HepG2 (cell line): ENCODE measurements around the gene DCLRE1B. TPM values are rescaled to one million over a fixed set of nuclear protein-coding genes. Genes with fewer than 3 reads are reported as not detected.

Source experiments
- HMGXB3 ChIP-seq: sonication (generic); formaldehyde crosslinking; IDR thresholded peaks from 2 replicates; pipeline ENCODE4 v1.4.0; 2020; ENCODE audit warnings: missing genetic modification reagents, borderline replicate concordance
- NCOA1 ChIP-seq: sonication (generic); formaldehyde crosslinking; IDR thresholded peaks from 2 replicates; pipeline ENCODE4 v1.9.0; 2021; ENCODE audit warnings: missing genetic modification reagents
- PCBP2 ChIP-seq: fragments of 200-400 bp; formaldehyde crosslinking; optimal IDR thresholded peaks from 2 replicates; pipeline ENCODE3; 2018; ENCODE audit warnings: low read length, low read depth; ENCODE audit not compliant: poor library complexity, severe bottlenecking
- RARA ChIP-seq: IDR thresholded peaks from 2 replicates; pipeline ENCODE4 v1.6.1; 2016; ENCODE audit warnings: missing genetic modification reagents, missing compliant biosample characterization
- ZBTB1 ChIP-seq: sonication (generic); formaldehyde crosslinking; IDR thresholded peaks from 2 replicates; pipeline ENCODE4 v1.4.0; 2020; ENCODE audit warnings: missing genetic modification reagents, borderline replicate concordance
- ZC3H13 ChIP-seq: sonication (generic); formaldehyde crosslinking; IDR thresholded peaks from 2 replicates; pipeline ENCODE4 v1.8.1; 2023; ENCODE audit warnings: mild to moderate bottlenecking, missing genetic modification reagents, moderate library complexity
- ZNF142 ChIP-seq: sonication (generic); formaldehyde crosslinking; IDR thresholded peaks from 2 replicates; pipeline ENCODE4 v1.4.0; 2020; ENCODE audit warnings: missing genetic modification reagents
- ZNF562 ChIP-seq: sonication (generic); formaldehyde crosslinking; IDR thresholded peaks from 2 replicates; pipeline ENCODE4 v1.8.0; 2022; ENCODE audit warnings: missing genetic modification reagents, borderline replicate concordance
- ZNF605 ChIP-seq: sonication (generic); formaldehyde crosslinking; IDR thresholded peaks from 2 replicates; pipeline ENCODE4 v1.8.0; 2022; ENCODE audit warnings: mild to moderate bottlenecking, missing genetic modification reagents
- ZNF670 ChIP-seq: sonication (generic); formaldehyde crosslinking; IDR thresholded peaks from 2 replicates; pipeline ENCODE4 v1.8.0; 2022; ENCODE audit warnings: mild to moderate bottlenecking, missing genetic modification reagents, borderline replicate concordance
- ZNF775 ChIP-seq: sonication (generic); formaldehyde crosslinking; IDR thresholded peaks from 2 replicates; pipeline ENCODE4 v1.4.0; 2020; ENCODE audit warnings: missing genetic modification reagents, mild to moderate bottlenecking, moderate library complexity, borderline replicate concordance
- ZNF777 ChIP-seq: sonication (generic); formaldehyde crosslinking; IDR thresholded peaks from 2 replicates; pipeline ENCODE4 v1.4.0; 2020; ENCODE audit warnings: missing genetic modification reagents
- ZNF883 ChIP-seq: sonication (generic); formaldehyde crosslinking; IDR thresholded peaks from 2 replicates; pipeline ENCODE4 v1.5.1; 2020; ENCODE audit warnings: mild to moderate bottlenecking, missing genetic modification reagents; ENCODE audit errors: not compliant biosample characterization
- ZSCAN12 ChIP-seq: sonication (generic); formaldehyde crosslinking; IDR thresholded peaks from 2 replicates; pipeline ENCODE4 v1.9.0; 2021; ENCODE audit warnings: mild to moderate bottlenecking, missing genetic modification reagents
- polyA plus RNA-seq, 8 experiments: library from polyadenylated mRNA; depleted of rRNA in 3 of 8; stranded (reverse) in 7 of 8; unstranded in 1 of 8; fragments of >200 nt; fragmentation: Illumina TruSeq in 4 of 8; extraction: Trizol in 4 of 8; gene quantifications; 2 replicates each; pipeline versions ENCODE4 v1.2.1 to v1.2.3, GENCODE V29; 2011 to 2016; ENCODE audit warnings: low read depth in 4 of 8, missing spikeins in 1 of 8, mixed read lengths in 1 of 8; ENCODE audit not compliant: insufficient read depth in 1 of 8
- total RNA-seq, 5 experiments: library from RNA; depleted of rRNA; stranded (reverse); fragments of >200 nt; fragmentation: Illumina TruSeq; extraction: Trizol; gene quantifications; 2 replicates each; pipeline ENCODE4 v1.2.3, GENCODE V29; 2016; ENCODE audit warnings: low read depth in 1 of 5
- TF ChIP-seq, protein P1 (sequence below): sonication (generic); formaldehyde crosslinking; IDR thresholded peaks from 2 replicates; pipeline ENCODE4 v1.5.0; 2020; ENCODE audit warnings: mild to moderate bottlenecking, missing genetic modification reagents

Gene DCLRE1B
- total and polyA plus RNA-seq, 2 of the 13 experiments (the other 11 are each of a cell fraction or from before 2014, with no cell fraction given) = 2.7 to 8.0 TPM

- TF ChIP-seq HMGXB3 (peak; percentile 14), ZNF670 (no peak), NCOA1 (CRISPR knock-in tag) (no peak), ZNF605 (CRISPR knock-in tag) (peak; percentile 84), PCBP2 (no peak), ZNF883 (CRISPR knock-in tag) (no peak), ZNF562 (CRISPR knock-in tag) (no peak), ZSCAN12 (CRISPR knock-in tag) (0 out of 2 replicates have a peak, but pooled peaks have one; percentile 39), ZNF142 (CRISPR knock-in tag) (no peak), ZC3H13 (CRISPR knock-in tag) (no peak; the same call in none of the 2 replicates), ZNF777 (CRISPR knock-in tag) (peak; percentile 58), RARA (CRISPR knock-in tag) (peak; percentile 35), ZBTB1 (CRISPR knock-in tag) (no peak), ZNF775 (CRISPR knock-in tag) (no peak)
- TF ChIP-seq, protein P1, sequence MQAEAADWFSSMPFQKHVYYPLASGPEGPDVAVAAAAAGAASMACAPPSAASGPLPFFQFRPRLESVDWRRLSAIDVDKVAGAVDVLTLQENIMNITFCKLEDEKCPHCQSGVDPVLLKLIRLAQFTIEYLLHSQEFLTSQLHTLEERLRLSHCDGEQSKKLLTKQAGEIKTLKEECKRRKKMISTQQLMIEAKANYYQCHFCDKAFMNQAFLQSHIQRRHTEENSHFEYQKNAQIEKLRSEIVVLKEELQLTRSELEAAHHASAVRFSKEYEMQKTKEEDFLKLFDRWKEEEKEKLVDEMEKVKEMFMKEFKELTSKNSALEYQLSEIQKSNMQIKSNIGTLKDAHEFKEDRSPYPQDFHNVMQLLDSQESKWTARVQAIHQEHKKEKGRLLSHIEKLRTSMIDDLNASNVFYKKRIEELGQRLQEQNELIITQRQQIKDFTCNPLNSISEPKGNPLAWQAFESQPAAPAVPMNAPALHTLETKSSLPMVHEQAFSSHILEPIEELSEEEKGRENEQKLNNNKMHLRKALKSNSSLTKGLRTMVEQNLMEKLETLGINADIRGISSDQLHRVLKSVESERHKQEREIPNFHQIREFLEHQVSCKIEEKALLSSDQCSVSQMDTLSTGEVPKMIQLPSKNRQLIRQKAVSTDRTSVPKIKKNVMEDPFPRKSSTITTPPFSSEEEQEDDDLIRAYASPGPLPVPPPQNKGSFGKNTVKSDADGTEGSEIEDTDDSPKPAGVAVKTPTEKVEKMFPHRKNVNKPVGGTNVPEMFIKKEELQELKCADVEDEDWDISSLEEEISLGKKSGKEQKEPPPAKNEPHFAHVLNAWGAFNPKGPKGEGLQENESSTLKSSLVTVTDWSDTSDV (CRISPR knock-in tag) = no peak
Measured at GRCh38 chr1:113928941-113929749, 24.0 kb downstream of the DCLRE1B start, which contains the start of gene HIPK1 (continued).
